HTR-8/SVneo (cell line): ENCODE measurements around the gene TBC1D13.

Experiments used
- DNase-seq: peaks from one replicate; pipeline ENCODE4 v3.0.0; 2011; ENCODE audit warnings: low spot score, mixed read lengths; ENCODE audit not compliant: insufficient read length
- FAIRE-seq: peaks from 2 replicates; lab custom pipeline; 2011; peaks lifted over from hg19 to GRCh38; lab: Jason Lieb, UNC

The TBC1D13 gene

GRCh38 chr9:128818839-128819715 is 32.0 kb downstream of the TBC1D13 start:
- no peak for DNase-seq
- FAIRE-seq: no peak

DNA sequence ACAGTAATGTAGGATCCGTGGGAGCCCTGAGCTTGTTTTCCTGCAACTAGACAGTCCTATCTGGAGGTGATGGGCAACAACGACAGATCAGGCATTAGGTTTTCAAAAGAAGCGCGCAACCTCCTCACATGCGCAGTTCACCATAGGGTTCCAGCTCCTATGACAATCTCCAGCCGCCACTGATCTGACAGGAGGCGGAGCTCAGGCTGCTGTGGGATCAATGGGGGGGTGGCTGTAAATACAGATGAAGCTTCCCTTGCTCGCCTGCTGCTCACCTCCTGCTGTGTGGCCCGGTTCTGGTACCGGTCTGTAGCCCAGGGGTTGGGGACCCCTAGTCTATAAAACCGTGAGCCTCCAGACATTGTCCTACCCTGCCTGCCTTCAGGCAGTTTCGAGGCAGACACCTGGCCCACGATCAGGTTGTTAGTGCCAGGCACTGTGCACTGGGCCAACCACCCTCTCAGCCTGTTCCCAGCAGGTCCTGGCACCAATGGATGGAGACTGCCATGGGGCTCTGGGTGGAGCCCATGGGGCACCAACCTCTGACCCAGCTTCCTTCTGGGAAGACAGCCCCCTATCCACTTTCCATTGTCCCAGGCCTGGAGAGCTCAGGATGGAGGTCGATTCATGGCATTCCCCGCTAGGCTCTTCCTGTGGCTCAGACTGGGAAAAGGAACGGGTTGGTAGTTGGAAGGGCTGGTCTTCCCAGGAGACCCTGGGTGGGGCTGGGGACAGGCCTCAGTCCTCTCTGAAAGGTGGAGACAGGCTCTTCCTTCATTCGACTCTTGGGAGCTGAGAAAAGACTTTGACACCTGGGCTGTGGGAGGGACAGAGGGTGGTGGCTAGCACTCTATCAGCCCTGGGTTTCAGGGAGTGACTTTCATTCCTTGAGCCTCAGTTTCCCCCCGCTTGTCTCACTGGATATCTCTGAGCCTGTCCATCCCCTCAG is 32.9 kb downstream of the TBC1D13 start:
- no peak for FAIRE-seq
- no peak for DNase-seq

- DNase-seq (no peak), FAIRE-seq (no peak)
Observed at GRCh38 chr9:128820665-128821583, 33.9 kb downstream of the TBC1D13 start.

GRCh38 chr9:128821584-128822406 is 34.7 kb downstream of the TBC1D13 start:
- FAIRE-seq: no peak
- DNase-seq: no peak

DNA sequence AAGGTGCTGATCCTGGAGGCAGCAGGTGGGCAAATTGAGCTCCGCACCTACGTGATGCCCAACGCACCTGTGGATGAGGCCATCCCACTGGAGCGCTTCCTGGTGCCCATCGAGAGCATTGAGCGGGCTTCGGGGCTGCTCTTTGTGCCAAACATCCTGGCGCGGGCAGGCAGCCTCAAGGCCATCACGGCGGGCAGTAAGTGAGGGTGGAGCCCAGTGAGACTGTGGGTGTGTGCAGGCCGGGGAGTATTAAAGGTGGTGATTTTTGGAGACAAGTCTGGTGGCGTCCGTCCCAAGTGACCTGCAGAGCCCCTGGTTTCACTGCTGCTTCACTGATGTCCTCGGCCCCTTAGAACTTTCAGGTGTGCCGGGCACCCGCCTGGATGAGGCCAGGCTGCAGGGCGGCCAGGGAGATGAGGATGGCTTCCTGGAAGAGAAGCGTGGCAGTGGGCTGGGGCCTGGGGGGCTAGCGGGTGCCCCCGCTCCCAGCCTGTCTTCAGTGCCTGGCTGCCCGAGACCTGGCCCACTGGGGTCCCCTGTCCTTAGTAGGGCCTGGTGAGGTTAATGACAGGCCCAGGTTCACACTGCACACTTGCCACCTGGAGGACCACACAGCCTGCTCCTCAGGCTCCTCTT is 35.5 kb downstream of the TBC1D13 start:
- FAIRE-seq (no peak), DNase-seq (no peak)

GRCh38 chr9:128823362-128823902 is 36.4 kb downstream of the TBC1D13 start:
- FAIRE-seq (no peak), DNase-seq (no peak)

DNA sequence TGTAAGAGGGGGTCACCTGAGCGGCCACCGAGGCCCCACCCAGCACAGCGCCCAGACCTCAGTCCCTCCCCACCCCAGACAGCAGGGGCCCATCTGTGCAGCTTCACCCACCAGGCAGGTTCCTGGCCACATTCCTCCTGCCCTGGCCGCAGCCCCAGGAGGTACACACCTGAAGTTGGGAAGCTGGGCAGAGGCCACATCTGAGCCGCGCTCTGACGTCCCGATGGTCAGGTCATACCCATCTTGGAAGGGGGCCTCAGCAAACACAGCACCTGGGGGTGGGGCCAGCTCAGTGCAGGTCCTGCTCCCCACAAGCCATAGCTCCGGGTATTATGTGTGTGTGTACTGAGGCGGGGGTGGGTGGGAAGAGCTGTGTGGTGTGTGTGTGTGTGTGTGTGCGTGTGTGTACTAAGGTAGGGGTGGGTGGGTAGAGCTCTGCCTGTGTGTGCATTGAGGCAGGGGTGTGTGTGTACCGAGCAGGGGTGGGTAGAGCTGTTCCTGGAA is 36.9 kb downstream of the TBC1D13 start:
- no peak for FAIRE-seq
- DNase-seq: no peak

GRCh38 chr9:128824911-128825310 is 37.9 kb downstream of the TBC1D13 start:
- FAIRE-seq (no peak), DNase-seq (no peak)

- no peak for DNase-seq
- FAIRE-seq: no peak
Observed at GRCh38 chr9:128825923-128826700, 39.1 kb downstream of the TBC1D13 start.

DNA sequence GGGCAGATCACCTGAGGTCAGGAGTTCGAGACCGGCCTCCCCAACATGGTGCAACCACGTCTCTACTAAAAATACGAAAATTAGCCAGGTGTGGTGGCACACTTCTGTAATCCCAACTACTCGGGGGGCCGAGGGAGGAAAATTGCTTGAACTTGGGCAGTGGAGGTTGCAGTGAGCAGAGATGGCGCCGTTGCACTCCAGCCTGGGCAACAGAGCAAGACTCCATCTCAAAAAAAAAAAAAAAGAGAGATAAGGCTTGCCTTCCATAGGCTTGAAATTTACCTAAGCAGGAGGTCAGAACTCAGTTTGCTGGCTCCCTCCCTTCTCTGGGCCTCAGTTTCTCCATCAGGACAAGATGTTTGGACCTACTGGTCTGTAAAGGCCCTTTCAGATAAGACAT is 41.2 kb downstream of the TBC1D13 start:
- no peak for FAIRE-seq
- no peak for DNase-seq

GRCh38 chr9:128828719-128829452 is 41.8 kb downstream of the TBC1D13 start:
- FAIRE-seq: no peak

GRCh38 chr9:128829477-128830251 is 42.6 kb downstream of the TBC1D13 start, which contains the start of gene SPOUT1:
Gene SPOUT1, minus strand, starts transcription at chr9:128829794. Its CDS starts 14 bp downstream, at chr9:128829780.
- FAIRE-seq (peak; percentile 90), DNase-seq (peak; percentile 95)

More at GRCh38 chr9:128828719-128829452, 41.8 kb downstream of the TBC1D13 start:
- DNase-seq: no peak

GRCh38 chr9:128833696-128834095 is 46.6 kb downstream of the TBC1D13 start:
- DNase-seq (no peak), FAIRE-seq (no peak)

DNA sequence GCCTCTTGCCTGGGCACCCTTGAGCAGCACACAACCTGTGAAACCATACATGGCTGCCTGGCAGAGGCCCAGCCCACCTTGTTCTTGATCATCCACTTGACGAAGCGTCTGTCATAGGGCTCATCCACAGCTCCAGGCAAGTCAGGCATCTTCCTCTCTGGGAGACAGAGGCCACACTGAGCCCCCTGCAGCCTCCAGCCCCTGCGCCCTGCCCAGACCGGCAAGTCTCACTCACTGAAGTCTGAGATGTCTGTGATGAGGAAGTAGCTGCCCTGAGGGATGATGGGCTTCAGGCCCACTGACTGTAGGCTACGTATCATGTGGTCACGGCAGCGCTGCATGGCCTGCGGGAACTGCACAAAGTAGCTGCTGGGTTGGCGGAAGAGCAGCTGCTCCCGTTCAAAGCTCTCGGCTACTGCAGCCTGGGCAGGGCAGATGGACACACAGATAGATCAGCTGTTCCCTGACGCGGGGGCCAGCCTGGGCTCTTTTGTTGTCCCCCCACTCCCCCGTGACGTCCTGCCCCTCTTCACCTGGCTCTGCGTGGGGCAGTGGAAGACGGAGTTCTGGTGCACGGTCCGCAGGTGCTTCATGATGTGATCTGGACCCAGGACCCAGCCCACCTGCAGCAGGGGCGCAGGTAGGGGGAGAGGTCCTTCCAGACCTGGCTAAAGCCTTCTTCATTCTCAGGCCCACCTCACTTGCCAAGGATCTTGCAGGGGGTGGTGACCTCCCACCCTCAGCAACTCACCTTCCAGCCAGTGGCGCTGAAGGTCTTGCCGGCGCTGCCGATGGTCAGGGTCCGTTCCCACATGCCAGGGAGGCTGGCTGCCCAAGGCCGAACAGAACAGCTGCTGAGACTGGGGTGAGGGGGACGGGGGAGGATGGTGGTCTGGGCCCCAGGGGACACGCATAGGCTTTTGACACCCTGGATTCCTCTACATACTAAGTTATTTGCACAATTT is 48.5 kb downstream of the TBC1D13 start:
- DNase-seq (no peak), FAIRE-seq (no peak)
